Dermis microvascular lymphatic vessel endothelial cell (primary cell): ENCODE results near the gene FAAP24. TPM values are rescaled to one million over a fixed set of nuclear protein-coding genes. Genes with fewer than 3 reads are reported as not detected.
"Not testable (repeated sequence)": the region's sequence is repeated elsewhere in the genome, so short reads cannot be mapped to it uniquely, and the experiment has no call there.

ENCODE experiments used
- DNase-seq, 2 donors: peaks; one replicate each; pipeline versions ENCODE4 v3.0.0 to v3.0.0-alpha.2; 2010; ENCODE audit warnings: low read depth in 2 of 2
- total RNA-seq: library from RNA; depleted of rRNA; stranded (reverse); fragments of >200 nt; gene quantifications from 2 replicates; pipeline ENCODE4 v1.2.1, GENCODE V29; 2014

FAAP24 gene
- total RNA-seq, 1 donor from 2014 or later = 1.8 TPM

DNA sequence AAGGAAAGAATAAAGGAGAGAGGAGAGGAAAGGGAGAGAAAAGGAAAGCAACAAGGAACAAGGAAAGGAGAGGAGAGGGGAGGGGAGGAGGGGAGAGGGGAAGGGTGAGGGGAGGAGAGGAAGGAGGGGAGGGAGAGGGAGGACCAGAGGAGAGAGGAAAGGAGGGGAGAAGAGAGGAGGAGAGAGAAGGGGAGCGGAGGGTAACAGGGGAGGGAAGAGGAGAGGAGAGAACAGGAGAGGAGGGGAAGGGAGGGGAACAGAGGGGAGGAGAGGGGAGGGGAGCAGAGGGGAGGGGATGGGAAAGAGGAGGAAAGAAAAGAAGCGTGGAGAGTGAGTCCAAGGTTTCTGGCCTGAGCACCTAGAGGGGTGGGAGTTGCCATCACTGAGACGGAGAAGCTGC is 26.7 kb downstream of the FAAP24 start:
- no peak for DNase-seq

DNA sequence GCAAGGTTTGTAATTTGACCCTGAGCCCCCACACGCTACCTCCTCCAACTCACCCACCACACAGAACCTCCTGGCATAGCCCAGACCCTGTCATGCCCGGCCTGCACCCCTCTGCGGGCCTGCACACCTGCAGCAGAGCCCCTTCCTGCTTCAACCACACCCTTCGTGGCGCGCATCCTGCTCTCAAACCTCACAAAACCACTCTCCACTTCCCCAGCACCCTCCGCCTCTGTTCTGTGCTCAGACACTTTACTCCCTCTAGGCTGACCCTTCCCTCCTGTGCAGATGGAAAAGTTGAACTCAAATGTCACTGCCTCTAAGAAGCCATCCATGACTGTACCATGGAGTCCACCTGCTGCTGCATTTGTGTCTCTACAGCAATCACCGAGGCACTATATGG is 28.5 kb downstream of the FAAP24 start:
- no peak for DNase-seq

DNA sequence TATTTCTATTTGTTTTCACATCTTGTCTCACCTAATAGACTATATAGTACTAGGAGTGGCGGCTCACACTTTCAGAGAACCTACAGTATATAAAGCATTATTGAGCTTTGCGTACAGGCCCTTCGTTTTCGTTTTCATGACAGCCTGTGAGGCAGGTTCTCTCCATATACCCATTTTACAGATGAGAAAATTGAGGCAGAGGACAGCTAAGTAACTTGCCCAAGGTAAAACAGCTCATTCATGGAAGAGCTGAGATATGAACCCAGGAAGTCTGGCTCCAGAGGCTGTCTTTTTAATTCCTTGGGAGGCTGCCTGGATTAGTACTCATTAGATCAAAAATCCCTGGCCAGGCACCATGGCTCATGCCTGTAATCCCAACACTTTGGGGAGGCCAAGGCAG is 28.9 kb downstream of the FAAP24 start:
- DNase-seq = no peak

DNA sequence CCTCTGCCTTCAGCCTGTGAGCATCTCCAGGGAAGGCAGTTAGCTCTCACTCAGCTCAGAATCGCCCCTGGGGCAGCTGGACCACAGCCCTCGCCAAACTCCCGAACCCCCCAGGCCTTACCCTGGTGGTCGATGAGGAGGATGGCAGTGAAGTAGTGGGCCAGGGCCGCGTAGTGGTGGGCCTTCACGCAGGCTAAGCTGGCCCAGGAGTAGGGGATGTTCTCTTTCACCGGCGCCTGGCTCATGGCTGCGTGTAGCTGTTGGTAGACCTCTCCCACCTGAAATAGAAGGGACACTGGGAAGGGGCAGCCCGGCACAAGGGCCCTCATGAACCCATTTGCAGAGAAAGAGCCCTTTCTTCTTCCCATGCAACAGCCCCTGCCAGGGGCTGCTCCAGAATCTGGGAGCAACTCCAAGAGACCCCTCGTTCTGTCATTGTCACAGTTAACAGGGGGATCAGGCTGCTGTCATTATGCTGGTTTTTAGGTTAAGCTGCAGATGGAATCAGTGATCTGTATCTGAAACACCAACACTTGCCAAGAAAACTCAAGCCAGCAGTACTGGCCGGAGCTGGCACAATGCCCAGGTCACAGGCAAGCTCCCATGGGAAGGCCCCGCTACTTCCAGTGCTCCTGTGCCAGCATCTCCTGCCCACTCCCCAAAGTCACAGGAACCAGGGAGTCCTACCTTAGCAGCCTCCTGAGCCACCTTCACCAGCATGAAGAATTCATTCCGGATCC is 30.3 kb downstream of the FAAP24 start:
- DNase-seq = peak; percentile 1 to 7

DNA sequence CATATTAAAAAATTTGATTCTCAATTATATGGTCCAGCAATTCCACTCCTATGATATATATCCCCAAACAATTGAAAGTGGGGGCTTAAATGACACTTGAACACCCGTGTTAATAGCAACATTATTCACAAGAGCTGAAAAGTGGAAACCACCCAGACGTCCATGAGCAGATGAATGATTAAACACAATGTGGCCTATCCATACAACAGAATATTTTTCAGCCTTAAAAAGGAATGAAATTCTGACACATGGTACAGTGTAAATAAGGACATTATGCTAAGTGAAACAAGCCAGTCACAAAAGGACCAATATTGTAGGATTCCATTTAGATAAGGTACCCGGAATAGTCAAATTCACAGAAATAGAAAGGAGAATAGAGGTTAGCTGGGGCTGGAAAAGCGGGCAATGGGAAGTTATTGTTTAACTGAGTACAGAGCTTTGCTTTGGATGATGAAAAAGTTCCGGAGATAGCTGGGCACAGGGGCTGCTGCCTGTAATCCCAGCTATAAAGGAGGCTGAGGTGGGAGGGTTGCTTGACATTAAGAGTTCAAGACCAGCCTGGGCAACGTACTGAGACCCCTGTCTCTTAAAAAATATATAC is 31.5 kb downstream of the FAAP24 start:
- DNase-seq = not testable (repeated sequence)

DNA sequence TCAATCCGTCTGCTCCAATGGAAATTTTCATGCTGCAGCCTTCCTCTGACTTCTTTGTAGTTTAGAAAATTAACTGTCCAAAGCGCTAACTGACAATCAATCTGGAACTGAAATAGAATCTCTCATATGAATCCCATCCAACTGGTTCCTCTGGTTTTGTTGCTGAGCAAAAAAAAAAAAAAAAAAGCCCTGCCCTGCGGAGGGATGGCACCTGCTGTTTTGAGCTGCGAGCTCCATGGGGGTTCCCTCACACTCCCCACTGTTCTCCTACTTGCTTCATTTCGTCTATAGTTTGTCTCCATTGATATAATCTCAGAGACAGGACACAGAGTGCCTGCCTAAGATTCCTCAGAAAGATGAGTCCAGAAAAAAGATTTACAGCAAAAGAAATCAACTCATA is 33.4 kb downstream of the FAAP24 start:
- no peak for DNase-seq

DNA sequence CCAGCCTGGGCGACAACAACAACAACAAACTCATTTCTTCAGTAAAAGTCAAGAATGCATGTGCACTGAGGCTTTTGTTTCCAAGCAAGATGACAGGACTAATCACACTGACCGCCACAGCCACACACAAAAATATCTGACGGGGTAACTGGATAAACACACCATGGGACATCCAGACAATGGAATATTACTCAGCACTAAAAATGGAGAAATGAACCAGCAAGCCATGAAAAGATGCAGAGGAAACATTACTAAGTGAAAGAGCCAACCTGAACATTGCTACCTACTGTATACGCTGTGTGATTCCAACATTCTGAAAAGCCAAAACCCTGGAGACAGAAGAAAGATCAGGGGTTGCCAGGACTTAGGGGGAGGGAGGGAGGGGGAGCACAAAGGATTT is 36.7 kb downstream of the FAAP24 start:
- DNase-seq = no peak

DNA sequence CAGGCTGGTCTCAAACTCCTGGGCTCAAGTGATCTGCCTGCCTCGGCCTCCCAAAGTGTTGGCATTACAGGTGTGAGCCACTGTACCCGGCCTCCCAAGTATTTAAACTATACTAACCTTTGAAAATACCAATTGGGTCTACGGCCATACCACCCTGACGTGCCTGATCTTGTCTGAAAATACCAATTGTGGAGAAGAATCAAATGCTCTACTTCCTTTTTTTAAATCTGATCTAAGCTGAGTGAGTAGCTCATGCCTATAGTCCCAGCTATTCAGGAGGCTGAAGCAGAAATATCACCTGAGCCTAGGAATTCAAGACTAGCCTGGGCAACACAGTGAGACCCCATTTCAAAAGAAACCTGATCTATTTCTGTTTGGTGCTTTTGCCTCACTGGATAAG is 38.8 kb downstream of the FAAP24 start:
- not testable (repeated sequence) for DNase-seq

DNA sequence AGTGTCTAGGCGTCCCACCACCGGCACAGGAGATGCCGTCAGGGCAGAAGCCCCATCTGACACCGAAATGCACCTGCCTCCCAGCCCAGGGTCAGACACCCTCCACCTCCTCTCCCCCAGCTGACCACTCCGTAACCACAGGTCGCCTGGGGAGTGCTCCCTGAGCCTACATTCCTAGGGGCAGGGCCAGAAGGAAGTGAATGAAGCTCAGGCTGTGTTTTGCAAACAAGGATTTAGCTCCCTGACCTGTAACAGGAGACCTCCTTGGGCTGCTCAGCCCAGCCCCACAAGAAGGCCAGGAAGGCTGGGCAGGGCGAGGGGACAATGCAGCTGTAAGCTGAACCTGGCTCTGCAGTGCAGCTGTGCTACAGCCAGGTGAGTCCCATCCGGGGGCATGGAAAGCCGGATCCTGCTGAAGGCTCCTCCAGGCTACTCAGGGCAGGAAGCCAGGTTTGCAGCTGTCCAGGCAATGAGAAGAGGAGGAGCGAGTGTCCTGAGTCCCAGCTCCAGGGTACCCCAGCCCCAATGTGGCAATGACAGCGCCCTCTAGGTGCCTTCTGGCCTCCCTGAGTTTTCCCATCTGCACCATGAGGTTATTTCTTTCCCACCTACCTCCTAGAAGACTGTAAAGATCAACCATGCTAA is 50.6 kb downstream of the FAAP24 start:
- no peak for DNase-seq

DNA sequence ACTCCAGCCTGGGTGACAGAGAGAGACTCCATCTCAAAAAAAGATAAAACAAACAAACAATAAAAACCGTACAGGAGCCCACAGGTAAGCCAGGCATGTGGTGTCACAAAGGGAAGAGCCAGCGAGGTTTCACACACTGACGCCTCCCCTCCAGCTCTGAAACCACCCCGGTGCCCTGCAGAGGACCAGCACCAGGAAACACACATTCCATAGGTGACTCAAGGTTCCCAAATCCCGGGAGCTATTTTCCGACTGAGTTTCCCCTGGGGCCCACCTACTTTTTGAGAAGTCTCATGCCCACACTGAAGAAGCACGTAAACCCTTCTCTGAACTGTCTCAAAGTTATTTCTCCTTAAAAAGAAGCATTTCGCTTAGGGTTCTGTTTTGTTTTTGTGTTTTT is 52.4 kb downstream of the FAAP24 start:
- no peak for DNase-seq

DNA sequence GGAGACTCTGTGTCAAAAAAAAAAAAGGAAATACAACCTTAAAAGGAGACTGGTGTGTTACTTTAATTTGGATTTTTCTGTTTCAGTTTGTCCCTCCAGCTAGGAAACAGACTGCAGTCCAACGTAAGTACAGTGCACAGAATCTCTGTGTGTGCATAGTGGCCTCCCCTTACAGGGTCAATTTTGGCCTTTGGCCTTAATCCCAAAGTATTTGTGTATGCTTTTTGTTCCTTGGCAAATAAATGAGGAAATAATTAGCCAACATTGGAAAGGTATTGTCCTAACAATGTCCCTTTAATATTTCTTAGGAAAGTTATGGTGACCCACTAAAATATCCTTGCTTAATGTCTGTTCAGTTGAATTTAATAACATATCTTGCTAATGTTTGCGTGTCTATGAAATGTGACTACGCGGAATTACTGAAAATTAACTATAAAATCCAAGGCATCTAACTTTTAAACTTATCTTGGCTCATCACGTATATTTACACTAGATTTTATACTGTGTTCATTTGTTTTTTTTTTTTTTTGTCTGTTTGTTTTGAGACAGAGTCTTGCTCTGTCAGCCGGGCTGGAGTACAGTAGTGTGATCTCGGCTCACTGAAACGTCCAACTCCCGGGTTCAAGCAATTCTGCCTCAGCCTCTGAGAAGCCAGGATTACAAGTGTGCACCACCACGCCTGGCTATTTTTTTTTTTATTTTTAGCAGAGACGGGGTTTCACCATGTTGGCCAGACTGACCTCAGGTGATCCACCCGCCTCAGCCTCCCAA is 53.6 kb downstream of the FAAP24 start:
- DNase-seq = not testable (repeated sequence)

DNA sequence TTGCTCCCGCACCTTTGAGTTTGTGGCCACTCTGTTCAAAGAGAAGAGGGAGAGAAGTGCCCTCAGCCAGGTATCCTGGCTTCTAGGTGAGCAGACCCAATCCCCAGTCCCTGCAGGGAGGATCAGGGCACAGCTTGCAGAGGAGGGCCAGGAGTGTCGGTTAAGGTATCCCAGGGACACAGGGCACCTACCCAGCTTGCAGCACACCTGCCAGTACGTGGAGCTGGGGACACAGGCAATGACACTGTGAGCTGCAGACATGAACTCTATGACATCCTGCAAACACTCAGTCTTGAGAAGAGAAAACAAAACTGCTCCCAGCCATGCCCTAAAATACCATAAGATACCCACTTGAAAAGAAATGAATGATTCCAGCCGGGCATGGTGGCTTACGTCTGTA is 54.6 kb downstream of the FAAP24 start:
- not testable (repeated sequence) for DNase-seq

Other genes with a start within 250 kb of the FAAP24 start
- under 0.01 TPM in 2 replicates for gene SLC7A9, start 102.5 kb upstream of the FAAP24 start, total RNA-seq
- gene CEP89, start 284 bp upstream of the FAAP24 start, total RNA-seq = 5.6 and 6.7 TPM in 2 replicates
- 5.9 and 15.8 TPM in 2 replicates for gene RHPN2, start 92.6 kb downstream of the FAAP24 start, total RNA-seq
- gene GPATCH1, start 108.9 kb downstream of the FAAP24 start, total RNA-seq = 4.4 and 5.8 TPM in 2 replicates
- gene WDR88, start 159.9 kb downstream of the FAAP24 start, total RNA-seq = not detected in 2 replicates
- gene LRP3, start 222.1 kb downstream of the FAAP24 start, total RNA-seq = 6.9 and 13.0 TPM in 2 replicates